ENCODE measurements around the gene RHBDL1. TPM values are rescaled to one million over a fixed set of nuclear protein-coding genes. Genes with fewer than 3 reads are reported as not detected.

RHBDL1 gene
- total RNA-seq, 2 experiments from 2014 or later: 0.79 to 0.89 TPM

- intact Hi-C loops (cut with micrococcal nuclease): no loop called here
- DNase-seq: no peak
- peak; percentile 10 for ATAC-seq
- CTCF ChIA-PET: interaction anchor here (0.8 to 11.9 kb wide), 10 partner anchors 8 to 70 kb away, joined by 3 to 207 read pairs (median 3); partner anchors contain the start of genes ANTKMT, CCDC78, CHTF18 and CIAO3
- POLR2A ChIA-PET: interaction anchor here (1.1 to 3.9 kb wide), 9 partner anchors 11 to 70 kb away, joined by 3 to 37 read pairs (median 5); partner anchors contain the start of genes CCDC78, HAGHL and STUB1
- H3K9me3 Mint-ChIP-seq: no peaks in the 10 kb centered on the region
- H3K27me3 Mint-ChIP-seq: peaks cover 10% of the 10 kb centered on the region
- H3K36me3 Mint-ChIP-seq (ENCODE audit: low read depth): no peaks in the 10 kb centered on the region
- peak overlapping the region; percentile 80 for H3K4me3 Mint-ChIP-seq
- TF ChIP-seq CTCF (IDR thresholded peaks at IDR 0.05): peak; percentile 40
- H3K4me1 Mint-ChIP-seq (ENCODE audit: low read depth): peaks cover 27% of the 10 kb centered on the region
- no peak overlapping the region for H3K27ac Mint-ChIP-seq
These were observed 40.2 kb downstream of the RHBDL1 start for GRCh38 chr16:715477-716199.

DNA sequence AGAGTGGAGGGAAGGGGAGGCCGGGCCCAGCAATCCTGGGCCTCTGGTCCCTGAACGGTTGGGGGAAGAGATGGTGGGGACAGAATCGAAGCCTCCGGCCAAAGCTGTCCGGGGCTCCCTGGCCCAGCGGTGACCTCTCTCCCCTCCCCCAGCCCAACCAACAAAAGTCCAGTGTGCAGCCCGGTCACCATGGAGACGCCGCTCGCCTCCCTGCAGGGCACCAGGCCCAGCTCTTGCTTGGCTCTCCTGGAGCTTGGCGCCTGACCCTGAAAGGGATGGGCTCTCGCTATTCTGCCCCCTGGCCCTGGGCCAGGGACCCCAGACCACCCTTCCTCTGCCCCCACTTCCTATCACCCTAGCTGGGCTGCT lies 40.7 kb downstream of the RHBDL1 start:
- H3K9me3 Mint-ChIP-seq: no peaks in the 10 kb centered on the region
- TF ChIP-seq CTCF (IDR thresholded peaks at IDR 0.05): no peak
- no peak overlapping the region for H3K27ac Mint-ChIP-seq
- CTCF ChIA-PET: interaction anchor here (0.8 to 11.9 kb wide), 7 partner anchors 9 to 69 kb away, joined by 3 to 207 read pairs (median 3); partner anchors contain the start of genes ANTKMT, CCDC78, CHTF18 and HAGHL
- peaks cover 10% of the 10 kb centered on the region for H3K27me3 Mint-ChIP-seq
- no peak for DNase-seq
- peak overlapping the region; percentile 80 for H3K4me3 Mint-ChIP-seq
- no peak for ATAC-seq
- POLR2A ChIA-PET: interaction anchor here (1.1 to 3.9 kb wide), 9 partner anchors 10 to 69 kb away, joined by 3 to 37 read pairs (median 5); partner anchors contain the start of genes CCDC78, HAGHL and STUB1
- intact Hi-C loops (cut with micrococcal nuclease): no loop called here
- no peaks in the 10 kb centered on the region for H3K36me3 Mint-ChIP-seq (ENCODE audit: low read depth)
- peaks cover 27% of the 10 kb centered on the region for H3K4me1 Mint-ChIP-seq (ENCODE audit: low read depth)

DNA sequence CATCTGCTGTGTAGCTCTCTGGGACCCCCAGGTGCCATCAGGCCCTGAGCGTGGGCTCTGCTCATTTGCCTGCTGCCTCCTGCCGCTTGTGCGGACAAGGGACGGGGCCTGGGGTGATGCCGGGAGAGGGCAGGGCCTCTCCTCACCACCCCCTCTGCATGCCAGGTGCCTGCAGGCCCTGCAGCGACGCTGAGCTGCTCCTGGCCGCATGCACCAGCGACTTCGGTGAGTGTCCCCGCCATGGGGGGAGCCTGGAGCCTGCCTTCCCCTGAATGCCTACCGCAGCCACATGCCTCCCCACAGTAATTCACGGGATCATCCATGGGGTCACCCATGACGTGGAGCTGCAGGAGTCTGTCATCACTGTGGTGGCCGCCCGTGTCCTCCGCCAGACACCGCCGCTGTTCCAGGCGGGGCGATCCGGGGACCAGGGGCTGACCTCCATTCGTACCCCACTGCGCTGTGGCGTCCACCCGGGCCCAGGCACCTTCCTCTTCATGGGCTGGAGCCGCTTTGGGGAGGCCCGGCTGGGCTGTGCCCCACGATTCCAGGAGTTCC lies 41.4 kb downstream of the RHBDL1 start:
- DNase-seq: no peak
- CTCF ChIA-PET: interaction anchor here (8.1 to 11.9 kb wide), 2 partner anchors 13 to 69 kb away, joined by 149 to 207 read pairs; partner anchors contain the start of genes ANTKMT, CCDC78, CHTF18 and HAGHL
- intact Hi-C loops (cut with micrococcal nuclease): no loop called here

GRCh38 chr16:717450-718245 lies 42.2 kb downstream of the RHBDL1 start:
- Mint-ChIP-seq H3K9me3 (no peaks in the 10 kb centered on the region), H3K36me3 (ENCODE audit: low read depth) (no peaks in the 10 kb centered on the region), H3K27ac (no peak overlapping the region), H3K27me3 (peaks cover 6% of the 10 kb centered on the region), H3K4me1 (ENCODE audit: low read depth) (peaks cover 26% of the 10 kb centered on the region), H3K4me3 (no peak overlapping the region)
- no peak for DNase-seq
- intact Hi-C loops (cut with micrococcal nuclease): no loop called here
- TF ChIP-seq CTCF (IDR thresholded peaks at IDR 0.05): no peak
- ChIA-PET POLR2A (interaction anchor here (1.4 to 2.4 kb wide), 2 partner anchors 17 to 22 kb away, joined by 7 to 11 read pairs; no protein-coding TSS in a partner anchor), CTCF (interaction anchor here (8.1 to 11.9 kb wide), 2 partner anchors 12 to 68 kb away, joined by 149 to 207 read pairs; partner anchors contain the start of genes ANTKMT, CCDC78, CHTF18 and HAGHL)
- ATAC-seq: no peak

More for the DNA sequence above, 41.4 kb downstream of the RHBDL1 start:
- no peak for TF ChIP-seq CTCF (IDR thresholded peaks at IDR 0.05)
- H3K27ac Mint-ChIP-seq: no peak overlapping the region
- H3K27me3 Mint-ChIP-seq: peaks cover 7% of the 10 kb centered on the region
- peak overlapping the region; percentile 80 for H3K4me3 Mint-ChIP-seq
- no peak for ATAC-seq
- peaks cover 27% of the 10 kb centered on the region for H3K4me1 Mint-ChIP-seq (ENCODE audit: low read depth)
- POLR2A ChIA-PET: interaction anchor here (1.1 to 3.9 kb wide), 5 partner anchors 9 to 36 kb away, joined by 4 to 37 read pairs (median 7); partner anchors contain the start of genes CCDC78, HAGHL and STUB1
- H3K36me3 Mint-ChIP-seq (ENCODE audit: low read depth): no peaks in the 10 kb centered on the region
- H3K9me3 Mint-ChIP-seq: no peaks in the 10 kb centered on the region

Measured in activated CD8-positive, alpha-beta T cell treated with anti-CD3 and anti-CD28 coated beads for 36 hours (primary cell).